Stimulated activated CD4-positive, alpha-beta T cell treated with anti-CD3 and anti-CD28 coated beads, Interleukin-1b, Interleukin-23, amount 100 ng/mL, for 24 hours (primary cell): ENCODE results near the gene VILL.
"Not testable (repeated sequence)": the region's sequence is repeated elsewhere in the genome, so short reads cannot be mapped to it uniquely, and the experiment has no call there.

ENCODE experiments used
- DNase-seq, 4 experiments: peaks; one replicate each; pipeline ENCODE4 v3.0.0-alpha.2; 2020; ENCODE audit warnings: low read depth in 4 of 4, low spot score in 1 of 4

VILL gene

GRCh38 chr3:38032328-38032865 is 41.8 kb downstream of the VILL start:
- no peak for DNase-seq

GRCh38 chr3:38033586-38033985 is 43.0 kb downstream of the VILL start:
- not testable (repeated sequence) for DNase-seq

GRCh38 chr3:38034335-38034734 is 43.7 kb downstream of the VILL start:
- DNase-seq, result not testable (repeated sequence)

DNA sequence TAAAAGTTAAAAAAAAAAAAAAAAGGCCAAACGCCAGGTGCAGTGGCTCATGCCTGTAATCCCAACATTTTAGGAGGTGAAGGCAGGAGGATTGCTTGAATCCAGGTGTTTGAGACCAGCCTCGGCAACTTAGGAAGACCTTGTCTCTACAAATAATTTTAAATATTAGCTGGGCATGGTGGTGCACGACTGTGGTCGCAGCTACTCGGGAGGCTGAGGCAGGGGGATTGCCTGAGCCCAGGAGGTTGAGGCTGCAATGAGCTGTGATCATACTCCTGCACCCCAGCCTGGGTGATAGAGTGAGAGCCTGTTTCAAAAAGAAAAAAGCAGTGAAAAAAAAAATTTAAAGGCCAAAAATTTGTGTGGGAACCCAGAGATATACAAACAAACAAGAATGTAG is 45.7 kb downstream of the VILL start:
- no peak for DNase-seq

DNA sequence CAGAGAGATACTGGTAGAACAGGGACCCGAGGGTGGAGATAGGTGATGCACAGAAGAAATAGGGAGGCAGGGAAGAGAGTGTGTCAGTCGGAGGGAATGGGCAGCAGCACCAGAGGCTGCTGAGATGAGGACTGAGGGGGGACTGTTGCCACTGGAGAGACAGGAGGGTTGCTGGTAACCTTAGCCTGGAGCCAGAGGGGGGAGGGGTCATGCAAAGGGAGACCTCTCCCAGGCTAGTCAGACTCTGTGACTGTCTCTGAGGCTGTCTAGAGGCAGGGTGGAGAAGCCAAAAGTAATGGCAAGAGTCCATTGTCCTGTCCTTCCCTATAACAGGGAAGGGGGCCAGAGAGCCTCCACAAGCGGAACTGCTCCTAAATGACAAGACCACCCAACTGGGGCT is 46.3 kb downstream of the VILL start:
- no peak for DNase-seq

DNA sequence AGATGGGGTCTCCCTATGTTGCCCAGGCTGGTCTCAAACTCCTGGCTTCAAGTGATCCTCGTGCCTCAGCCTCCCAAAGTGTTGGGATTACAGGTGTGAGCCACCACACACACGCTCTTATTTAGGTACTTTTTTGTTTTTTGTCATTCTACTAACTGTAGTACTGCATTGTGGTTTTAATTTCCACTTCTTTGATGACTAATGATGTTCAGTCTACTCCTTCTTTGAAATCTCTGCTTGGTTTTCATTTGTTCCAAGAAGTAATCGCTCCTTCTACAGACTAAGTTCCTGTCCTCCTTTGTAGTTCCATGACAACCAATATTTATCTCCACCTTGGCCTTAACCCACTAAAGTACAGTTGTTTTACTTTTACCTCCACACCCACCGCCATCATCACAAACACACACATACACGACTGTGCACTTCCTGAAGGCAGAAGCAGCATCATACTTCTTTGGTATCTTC is 47.9 kb downstream of the VILL start:
- no peak for DNase-seq

GRCh38 chr3:38039101-38039898 is 48.7 kb downstream of the VILL start, which contains the start of gene DLEC1:
Gene DLEC1 (plus strand): TSS chr3:38039208. CDS start chr3:38039226, 18 bp downstream.
- DNase-seq, result peak; percentile 40 to 64 (median 54)

DNA sequence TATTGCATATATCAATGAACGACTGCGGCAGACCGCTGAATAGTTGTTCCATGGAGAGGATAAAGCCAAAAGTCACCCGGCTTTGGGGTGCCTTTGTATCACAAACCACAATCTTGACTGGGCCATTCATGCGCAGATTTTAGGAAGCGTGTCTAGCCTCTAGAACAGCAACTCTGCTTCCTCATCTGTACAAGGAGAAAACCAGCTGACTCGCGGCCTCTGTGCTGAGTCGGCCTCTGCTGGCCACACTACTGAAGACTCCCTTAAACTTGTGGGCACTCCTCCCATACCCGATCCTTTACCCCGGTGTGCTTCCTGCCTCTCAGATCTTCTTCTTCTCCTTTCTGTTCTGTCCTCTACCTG is 49.3 kb downstream of the VILL start:
- DNase-seq, result no peak

DNA sequence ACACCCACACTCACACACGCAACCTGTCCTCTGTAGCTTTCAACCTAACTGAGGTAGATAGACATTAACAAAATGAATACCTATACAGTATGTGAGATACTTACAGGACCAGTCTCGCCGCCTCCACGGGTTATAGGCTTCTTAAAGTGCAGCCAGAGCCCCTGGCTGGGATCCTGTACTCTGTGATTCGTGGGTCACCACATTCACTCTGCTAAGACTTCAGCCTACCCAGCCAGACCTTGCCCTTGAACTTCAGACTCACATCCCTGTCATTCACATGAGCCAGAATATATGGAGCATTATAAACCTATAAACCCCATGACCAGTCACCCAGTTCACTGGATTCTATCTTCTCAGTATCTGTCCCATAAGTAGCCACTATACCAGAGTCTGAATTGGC is 49.8 kb downstream of the VILL start:
- no peak for DNase-seq

GRCh38 chr3:38043486-38043885 is 52.9 kb downstream of the VILL start:
- DNase-seq, result no peak

DNA sequence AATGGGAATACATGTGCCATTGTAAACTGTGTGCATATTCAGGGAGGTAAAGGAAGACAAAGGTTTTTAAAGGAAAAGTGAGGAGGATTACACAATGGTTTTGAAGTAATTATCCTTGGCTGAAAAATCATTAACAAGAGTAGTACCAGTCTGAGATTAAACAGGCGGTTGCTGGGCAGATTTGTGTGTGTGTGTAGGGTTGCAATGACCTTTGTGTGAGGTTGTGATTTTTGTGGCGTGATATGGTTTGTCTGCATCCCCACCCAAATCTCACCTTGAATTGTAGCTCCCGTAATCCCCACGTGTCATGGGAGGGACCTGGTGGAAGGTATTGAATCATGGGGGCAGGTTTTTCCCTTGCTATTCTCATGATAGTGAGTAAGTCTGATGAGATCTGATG is 55.4 kb downstream of the VILL start:
- DNase-seq, result no peak

DNA sequence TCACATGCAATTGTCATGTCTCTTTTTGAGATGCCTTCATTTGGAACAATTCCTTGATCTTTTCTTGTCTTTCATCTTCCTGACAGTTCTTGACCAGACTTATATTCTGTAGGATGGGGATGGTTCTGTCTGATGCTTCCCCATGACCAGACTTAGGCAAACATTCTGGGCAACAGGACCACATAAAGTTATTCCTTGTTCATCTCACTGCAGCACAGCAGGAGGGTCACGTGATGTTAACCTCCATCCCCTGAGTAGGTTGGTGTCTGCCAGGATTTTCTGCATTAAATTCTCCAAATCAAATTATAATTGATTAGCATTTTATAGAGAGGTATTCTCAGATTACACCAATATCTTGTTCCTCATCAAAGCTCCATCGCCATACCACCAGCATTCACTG is 56.2 kb downstream of the VILL start:
- DNase-seq, result no peak

DNA sequence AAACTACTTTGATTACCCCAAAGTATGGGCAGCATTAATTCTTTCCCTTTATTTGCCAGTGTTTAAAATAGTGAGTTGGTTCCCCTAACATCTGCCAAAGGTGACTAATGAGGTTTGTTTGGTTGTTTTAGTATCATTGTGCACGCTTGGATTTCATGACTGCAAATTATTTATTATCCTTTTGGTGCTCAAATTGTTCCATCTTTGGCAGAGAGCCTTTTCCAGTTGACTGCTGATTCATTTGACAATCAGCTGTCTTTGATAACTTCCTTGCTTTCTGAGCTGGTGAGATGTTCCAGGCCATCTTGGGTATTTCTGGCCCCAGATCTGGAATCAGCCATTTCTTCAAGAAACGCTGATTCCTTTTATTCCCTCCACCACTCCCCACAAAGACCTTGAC is 57.3 kb downstream of the VILL start:
- no peak for DNase-seq

GRCh38 chr3:38049358-38050126 is 59.0 kb downstream of the VILL start:
- no peak for DNase-seq

- no peak for DNase-seq
These were observed 60.5 kb downstream of the VILL start for GRCh38 chr3:38051131-38051530.

DNA sequence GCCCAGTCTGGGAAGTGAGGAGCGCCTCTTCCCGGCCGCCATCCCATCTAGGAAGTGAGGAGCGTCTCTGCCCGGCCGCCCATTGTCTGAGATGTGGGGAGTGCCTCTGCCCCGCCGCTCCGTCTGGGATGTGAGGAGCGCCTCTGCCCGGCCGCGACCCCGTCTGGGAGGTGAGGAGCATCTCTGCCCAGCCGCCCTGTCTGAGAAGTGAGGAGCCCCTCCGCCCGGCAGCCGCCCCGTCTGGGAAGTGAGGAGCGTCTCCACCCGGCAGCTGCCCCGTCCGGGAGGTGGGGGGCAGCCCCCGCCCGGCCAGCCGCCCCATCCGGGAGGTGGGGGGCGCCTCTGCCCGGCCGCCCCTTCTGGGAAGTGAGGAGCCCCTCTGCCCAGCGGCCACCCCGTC is 62.7 kb downstream of the VILL start:
- DNase-seq, result not testable (repeated sequence)

- DNase-seq, result not testable (repeated sequence)
These were observed 63.4 kb downstream of the VILL start for GRCh38 chr3:38053813-38054498.

- DNase-seq, result no peak
These were observed 64.0 kb downstream of the VILL start for GRCh38 chr3:38054499-38055001.
